ENCODE measurements around the gene FLT1.

DNA sequence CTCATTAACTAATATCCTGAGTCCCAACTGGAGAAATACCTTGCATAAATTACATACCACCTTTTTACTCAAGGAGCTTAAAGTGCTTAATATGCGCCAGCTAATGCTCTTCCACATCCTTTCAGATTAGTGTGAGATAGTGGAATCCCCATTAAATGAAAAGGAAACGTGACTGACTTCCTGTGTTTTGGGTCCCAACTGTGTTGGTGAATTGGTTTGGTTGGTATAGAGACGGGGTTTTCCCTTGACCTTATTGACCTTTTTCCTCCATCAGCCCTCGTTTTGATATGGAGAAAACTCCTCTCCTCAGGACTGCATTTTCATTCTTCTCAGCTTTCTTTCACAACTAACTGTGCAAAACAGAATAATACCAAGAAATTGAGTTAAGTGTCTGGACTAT, 193.1 kb downstream of the FLT1 start:
- TF ChIP-seq, protein P1, sequence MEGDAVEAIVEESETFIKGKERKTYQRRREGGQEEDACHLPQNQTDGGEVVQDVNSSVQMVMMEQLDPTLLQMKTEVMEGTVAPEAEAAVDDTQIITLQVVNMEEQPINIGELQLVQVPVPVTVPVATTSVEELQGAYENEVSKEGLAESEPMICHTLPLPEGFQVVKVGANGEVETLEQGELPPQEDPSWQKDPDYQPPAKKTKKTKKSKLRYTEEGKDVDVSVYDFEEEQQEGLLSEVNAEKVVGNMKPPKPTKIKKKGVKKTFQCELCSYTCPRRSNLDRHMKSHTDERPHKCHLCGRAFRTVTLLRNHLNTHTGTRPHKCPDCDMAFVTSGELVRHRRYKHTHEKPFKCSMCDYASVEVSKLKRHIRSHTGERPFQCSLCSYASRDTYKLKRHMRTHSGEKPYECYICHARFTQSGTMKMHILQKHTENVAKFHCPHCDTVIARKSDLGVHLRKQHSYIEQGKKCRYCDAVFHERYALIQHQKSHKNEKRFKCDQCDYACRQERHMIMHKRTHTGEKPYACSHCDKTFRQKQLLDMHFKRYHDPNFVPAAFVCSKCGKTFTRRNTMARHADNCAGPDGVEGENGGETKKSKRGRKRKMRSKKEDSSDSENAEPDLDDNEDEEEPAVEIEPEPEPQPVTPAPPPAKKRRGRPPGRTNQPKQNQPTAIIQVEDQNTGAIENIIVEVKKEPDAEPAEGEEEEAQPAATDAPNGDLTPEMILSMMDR (tag by site-specific recombination; IDR thresholded peaks at IDR 0.05): no peak
- TF ChIP-seq ZNF791 (tag by site-specific recombination; IDR thresholded peaks at IDR 0.05) (no peak), ZNF302 (tag by site-specific recombination; IDR thresholded peaks at IDR 0.05; ENCODE audit: low read depth) (no peak)
- TF ChIP-seq, protein P2, sequence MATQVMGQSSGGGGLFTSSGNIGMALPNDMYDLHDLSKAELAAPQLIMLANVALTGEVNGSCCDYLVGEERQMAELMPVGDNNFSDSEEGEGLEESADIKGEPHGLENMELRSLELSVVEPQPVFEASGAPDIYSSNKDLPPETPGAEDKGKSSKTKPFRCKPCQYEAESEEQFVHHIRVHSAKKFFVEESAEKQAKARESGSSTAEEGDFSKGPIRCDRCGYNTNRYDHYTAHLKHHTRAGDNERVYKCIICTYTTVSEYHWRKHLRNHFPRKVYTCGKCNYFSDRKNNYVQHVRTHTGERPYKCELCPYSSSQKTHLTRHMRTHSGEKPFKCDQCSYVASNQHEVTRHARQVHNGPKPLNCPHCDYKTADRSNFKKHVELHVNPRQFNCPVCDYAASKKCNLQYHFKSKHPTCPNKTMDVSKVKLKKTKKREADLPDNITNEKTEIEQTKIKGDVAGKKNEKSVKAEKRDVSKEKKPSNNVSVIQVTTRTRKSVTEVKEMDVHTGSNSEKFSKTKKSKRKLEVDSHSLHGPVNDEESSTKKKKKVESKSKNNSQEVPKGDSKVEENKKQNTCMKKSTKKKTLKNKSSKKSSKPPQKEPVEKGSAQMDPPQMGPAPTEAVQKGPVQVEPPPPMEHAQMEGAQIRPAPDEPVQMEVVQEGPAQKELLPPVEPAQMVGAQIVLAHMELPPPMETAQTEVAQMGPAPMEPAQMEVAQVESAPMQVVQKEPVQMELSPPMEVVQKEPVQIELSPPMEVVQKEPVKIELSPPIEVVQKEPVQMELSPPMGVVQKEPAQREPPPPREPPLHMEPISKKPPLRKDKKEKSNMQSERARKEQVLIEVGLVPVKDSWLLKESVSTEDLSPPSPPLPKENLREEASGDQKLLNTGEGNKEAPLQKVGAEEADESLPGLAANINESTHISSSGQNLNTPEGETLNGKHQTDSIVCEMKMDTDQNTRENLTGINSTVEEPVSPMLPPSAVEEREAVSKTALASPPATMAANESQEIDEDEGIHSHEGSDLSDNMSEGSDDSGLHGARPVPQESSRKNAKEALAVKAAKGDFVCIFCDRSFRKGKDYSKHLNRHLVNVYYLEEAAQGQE (tag by site-specific recombination; IDR thresholded peaks at IDR 0.05): no peak
